Activated CD4-positive, alpha-beta T cell treated with anti-CD3 and anti-CD28 coated beads, Interleukin-2, amount 10 ng/mL, durations not matched to agents 24 days and 14 days (primary cell): ENCODE results near the gene C9orf78. TPM values are rescaled to one million over a fixed set of nuclear protein-coding genes. Genes with fewer than 3 reads are reported as not detected.
A peak's percentile ranks its signal among the peaks of the same experiment; 100 is the strongest.

Experiments
- DNase-seq: peaks from one replicate; pipeline ENCODE4 v3.0.0; 2022
- H3K27ac Mint-ChIP-seq: one replicate; pipeline ENCODE4 v1.8.0; 2022; ENCODE audit warnings: mild to moderate bottlenecking, mixed read lengths
- H3K27me3 Mint-ChIP-seq: one replicate; pipeline ENCODE4 v1.8.0; 2022; ENCODE audit warnings: mixed read lengths
- H3K36me3 Mint-ChIP-seq: one replicate; pipeline ENCODE4 v1.8.0; 2022; ENCODE audit warnings: low read depth, mild to moderate bottlenecking, mixed read lengths
- H3K4me1 Mint-ChIP-seq: one replicate; pipeline ENCODE4 v1.8.0; 2021; ENCODE audit warnings: mixed read lengths
- H3K4me3 Mint-ChIP-seq: one replicate; pipeline ENCODE4 v1.8.0; 2022; ENCODE audit warnings: mild to moderate bottlenecking, moderate library complexity, mixed read lengths
- H3K9me3 Mint-ChIP-seq: one replicate; pipeline ENCODE4 v1.8.0; 2021; ENCODE audit warnings: mixed read lengths
- intact Hi-C: fragments of 100-400 bp; cut with micrococcal nuclease; formaldehyde crosslinking; loops from one replicate; pipeline ENCODE4 v1.15.1; 2023
- total RNA-seq: library from RNA; stranded (reverse); gene quantifications from 2 replicates; pipeline ENCODE4 v1.2.3, GENCODE V29; 2022

The C9orf78 gene
- total RNA-seq, 1 donor from 2014 or later = 59.9 TPM

DNA sequence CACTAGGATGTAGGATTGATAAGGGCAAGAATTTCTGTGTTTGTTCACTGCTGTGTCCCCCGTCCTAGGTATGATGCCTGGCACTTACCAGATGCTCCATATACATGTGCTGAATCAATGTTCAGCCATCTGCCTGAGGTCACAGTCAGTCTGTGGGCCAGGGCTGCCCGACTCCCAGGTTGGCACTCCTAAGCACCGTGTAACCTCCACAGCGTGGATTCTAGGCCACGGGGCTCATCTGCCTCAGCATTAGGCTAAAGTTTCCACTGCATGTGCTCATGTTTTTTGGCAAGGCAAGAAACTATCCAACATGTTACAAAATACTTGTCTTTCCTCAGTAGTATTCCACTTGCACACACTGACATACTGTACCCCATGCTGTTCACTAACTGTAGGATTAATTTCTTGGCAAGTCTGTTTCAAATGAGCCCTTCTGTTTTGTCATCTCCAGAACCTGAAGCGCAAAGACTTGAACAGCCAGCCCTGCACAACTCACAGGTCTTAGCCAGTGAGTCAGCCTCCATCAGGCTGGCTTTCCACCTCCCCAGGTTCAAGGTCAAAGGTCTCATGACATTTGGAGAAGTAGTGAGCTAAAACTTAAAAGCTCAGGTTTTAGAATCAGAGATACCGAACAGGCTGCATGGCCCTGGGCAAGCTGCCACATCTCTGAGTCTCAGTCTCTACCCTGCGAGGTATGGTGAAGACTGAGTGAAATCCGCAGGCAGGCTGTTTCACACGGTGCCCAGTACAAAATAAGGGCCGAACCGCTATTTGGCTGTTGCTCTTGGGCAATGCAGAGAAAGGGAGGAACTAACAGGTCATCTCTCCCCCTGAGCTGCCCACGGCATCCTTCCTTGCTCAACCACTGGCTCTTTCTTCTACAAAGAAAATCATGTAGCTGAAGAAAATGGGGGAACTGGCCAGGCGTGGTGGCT is 18.3 kb downstream of the C9orf78 start:
- Mint-ChIP-seq H3K27me3 (no peaks in the 10 kb centered on the region), H3K9me3 (no peaks in the 10 kb centered on the region), H3K27ac (no peak overlapping the region), H3K36me3 (peaks cover 70% of the 10 kb centered on the region), H3K4me3 (no peak overlapping the region), H3K4me1 (peaks cover 9% of the 10 kb centered on the region)
- no peak for DNase-seq
- intact Hi-C loops = no loop called here

DNA sequence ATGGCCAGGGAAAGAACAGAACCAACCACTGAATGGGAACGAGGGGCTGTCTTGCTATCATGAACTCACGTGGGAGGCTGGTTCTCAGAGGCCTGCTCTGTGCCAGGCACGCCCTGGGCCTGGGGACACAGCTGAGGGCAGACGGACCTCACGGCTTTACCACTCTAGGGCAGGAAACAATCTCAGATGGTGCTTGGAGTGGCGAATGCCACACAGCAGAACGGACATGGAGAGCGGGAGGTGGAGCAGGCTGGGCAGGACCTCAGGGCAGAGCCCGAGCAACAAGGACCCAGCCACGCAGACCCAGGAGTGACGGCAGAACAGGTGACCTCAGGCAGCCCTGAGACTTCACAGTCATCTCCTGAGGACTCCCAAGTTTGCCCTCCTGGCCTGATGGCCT is 19.8 kb downstream of the C9orf78 start:
- Mint-ChIP-seq H3K27me3 (no peaks in the 10 kb centered on the region), H3K9me3 (no peaks in the 10 kb centered on the region), H3K4me3 (no peak overlapping the region), H3K27ac (no peak overlapping the region), H3K36me3 (peaks cover 76% of the 10 kb centered on the region), H3K4me1 (peaks cover 8% of the 10 kb centered on the region)
- intact Hi-C loops = no loop called here
- no peak for DNase-seq

DNA sequence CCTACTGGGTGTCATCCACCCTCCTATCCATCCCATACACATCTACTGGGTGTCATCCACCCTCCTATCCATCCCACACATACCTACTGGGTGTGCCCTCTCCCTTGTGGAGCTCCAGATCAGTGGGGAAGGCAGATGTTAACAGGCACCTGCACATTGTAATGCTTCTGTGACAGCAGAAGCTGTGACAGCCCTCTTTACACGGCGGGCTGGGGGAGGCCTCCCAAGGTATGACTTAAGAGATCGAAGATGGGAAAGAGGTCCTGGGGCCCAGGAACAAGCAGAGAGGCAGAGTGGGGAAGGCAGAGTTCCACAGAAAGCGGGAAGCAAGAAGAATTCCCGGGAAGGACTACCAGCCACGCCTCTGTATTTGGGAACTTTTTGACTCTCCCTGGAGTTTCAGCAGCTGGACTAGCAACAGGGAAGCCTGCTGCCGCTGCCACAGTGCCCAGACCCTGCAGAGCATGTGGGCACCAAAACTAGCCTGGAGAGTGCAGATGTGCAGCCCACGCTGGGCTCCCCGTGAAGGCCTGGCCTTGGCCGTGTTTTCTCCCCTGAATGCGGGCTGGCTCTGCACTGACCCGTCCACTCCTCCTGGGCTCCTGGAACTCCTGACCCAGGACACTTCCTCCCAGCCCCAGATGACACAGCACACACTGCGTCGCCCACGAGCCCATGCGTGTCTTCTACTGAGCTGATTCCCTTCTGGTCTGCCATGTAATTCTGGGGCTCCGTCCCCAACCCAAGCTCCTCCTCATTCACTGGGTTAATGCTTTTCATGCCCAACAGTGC is 20.4 kb downstream of the C9orf78 start:
- Mint-ChIP-seq H3K9me3 (no peaks in the 10 kb centered on the region), H3K27me3 (no peaks in the 10 kb centered on the region), H3K4me1 (peaks cover 6% of the 10 kb centered on the region), H3K27ac (no peak overlapping the region), H3K4me3 (no peak overlapping the region), H3K36me3 (peaks cover 78% of the 10 kb centered on the region)
- intact Hi-C loops = no loop called here
- DNase-seq = no peak

DNA sequence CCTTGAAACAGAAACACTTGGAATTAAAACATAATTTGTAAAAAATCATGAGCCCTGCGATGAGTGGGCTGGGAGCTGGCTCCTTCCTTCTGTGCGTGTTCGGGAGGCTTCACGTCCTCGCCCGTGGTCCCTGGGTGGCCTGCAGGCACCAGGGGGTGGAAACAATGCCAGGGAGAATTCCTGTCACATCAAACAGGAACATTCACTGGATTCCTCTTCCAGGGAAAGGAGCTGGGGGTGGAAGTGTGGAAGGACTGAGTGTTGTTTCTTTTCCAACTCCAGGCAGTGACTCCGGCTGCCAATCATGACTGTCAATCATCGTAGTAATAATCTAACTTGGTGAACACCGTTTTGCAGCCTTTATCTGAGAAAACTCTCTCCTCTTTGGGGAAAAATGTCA is 21.4 kb downstream of the C9orf78 start:
- no peak overlapping the region for H3K4me3 Mint-ChIP-seq
- H3K27me3 Mint-ChIP-seq = no peaks in the 10 kb centered on the region
- H3K4me1 Mint-ChIP-seq = peaks cover 4% of the 10 kb centered on the region
- H3K27ac Mint-ChIP-seq = no peak overlapping the region
- intact Hi-C loops = no loop called here
- DNase-seq = no peak
- peaks cover 82% of the 10 kb centered on the region for H3K36me3 Mint-ChIP-seq
- H3K9me3 Mint-ChIP-seq = no peaks in the 10 kb centered on the region

DNA sequence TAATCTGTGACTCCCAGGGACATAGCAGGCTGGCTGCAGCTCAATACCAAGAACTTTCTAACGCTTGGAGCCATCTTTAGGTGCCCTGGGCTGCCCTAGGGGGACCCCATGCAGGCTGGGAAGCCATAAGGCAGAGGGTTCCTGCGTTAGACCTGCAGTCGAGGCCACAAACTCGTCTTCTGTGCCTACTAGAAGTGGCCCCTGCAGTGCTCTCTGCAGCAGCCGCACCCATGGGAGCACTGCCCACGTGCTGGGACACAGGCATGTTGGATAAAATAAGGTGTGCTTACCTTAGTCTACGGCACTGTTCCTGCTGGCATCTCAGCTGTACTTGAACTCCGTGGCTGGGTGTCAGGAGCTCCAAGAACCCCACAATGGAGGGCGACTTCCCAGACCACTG is 22.7 kb downstream of the C9orf78 start:
- DNase-seq = no peak
- H3K36me3 Mint-ChIP-seq = peaks cover 77% of the 10 kb centered on the region
- intact Hi-C loops = no loop called here
- no peak overlapping the region for H3K4me3 Mint-ChIP-seq
- H3K4me1 Mint-ChIP-seq = peaks cover 4% of the 10 kb centered on the region
- H3K27ac Mint-ChIP-seq = no peak overlapping the region
- H3K9me3 Mint-ChIP-seq = no peaks in the 10 kb centered on the region
- no peaks in the 10 kb centered on the region for H3K27me3 Mint-ChIP-seq

DNA sequence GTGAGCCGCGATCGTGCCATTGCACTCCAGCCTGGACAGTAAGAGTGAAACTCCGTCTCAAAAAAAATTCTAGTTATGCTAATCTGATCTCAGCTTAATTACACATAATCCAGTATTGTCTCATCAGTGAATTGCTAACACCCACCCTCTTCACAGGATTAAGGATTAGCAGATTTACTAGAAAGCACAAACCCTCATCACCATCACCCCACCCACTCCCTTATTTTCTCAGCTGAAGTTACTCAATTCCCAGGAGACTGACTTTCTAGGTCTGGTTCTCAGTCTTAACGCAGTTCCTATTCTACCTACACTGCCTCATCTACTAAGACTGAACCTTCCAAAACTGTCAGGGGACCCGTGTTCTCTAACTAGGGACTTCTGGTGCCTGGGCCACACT is 23.1 kb downstream of the C9orf78 start:
- Mint-ChIP-seq H3K9me3 (no peaks in the 10 kb centered on the region), H3K27me3 (no peaks in the 10 kb centered on the region), H3K36me3 (peaks cover 77% of the 10 kb centered on the region), H3K4me1 (peaks cover 4% of the 10 kb centered on the region), H3K4me3 (no peak overlapping the region), H3K27ac (no peak overlapping the region)
- intact Hi-C loops = no loop called here
- no peak for DNase-seq

DNA sequence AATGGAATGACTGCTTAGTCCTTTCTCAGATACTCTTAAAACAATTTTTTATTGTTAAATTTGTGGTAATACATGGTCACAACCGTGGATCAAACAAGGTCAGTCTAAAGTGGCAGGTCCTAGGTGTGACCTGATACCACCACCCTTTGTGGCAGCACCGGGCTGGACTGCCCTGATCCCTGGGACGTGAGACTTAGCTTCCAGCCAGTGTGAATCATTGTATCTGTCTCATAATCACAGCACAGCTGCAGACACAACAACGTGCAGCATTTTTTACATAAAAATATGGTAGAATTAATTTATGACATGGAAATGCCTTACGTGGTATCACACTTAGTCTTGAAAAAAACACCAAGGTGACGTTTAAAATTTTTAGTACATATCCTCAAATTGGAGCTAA is 24.3 kb downstream of the C9orf78 start:
- DNase-seq = no peak
- Mint-ChIP-seq H3K9me3 (no peaks in the 10 kb centered on the region), H3K4me1 (peaks cover 11% of the 10 kb centered on the region), H3K4me3 (no peak overlapping the region), H3K27ac (no peak overlapping the region), H3K27me3 (no peaks in the 10 kb centered on the region), H3K36me3 (peaks cover 75% of the 10 kb centered on the region)
- intact Hi-C loops = no loop called here

DNA sequence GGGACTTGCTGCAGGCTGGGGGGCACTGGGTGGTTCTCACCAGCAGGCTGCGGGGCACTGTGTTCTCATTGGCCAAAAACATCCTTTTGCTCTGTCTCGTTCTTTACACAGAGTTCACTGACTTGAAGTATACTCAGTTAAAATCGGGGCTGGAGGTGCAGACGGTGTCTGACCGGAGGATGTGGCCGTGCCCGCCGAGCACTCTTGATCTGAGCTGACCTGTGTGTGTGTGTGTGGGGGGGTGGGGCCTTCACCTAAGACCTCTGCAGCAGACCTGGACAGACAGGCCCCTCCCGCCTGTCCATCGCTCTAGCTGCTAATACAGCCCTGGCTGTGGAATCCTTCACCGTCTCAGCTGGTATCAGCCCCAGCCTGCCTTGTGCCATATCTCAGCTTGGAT is 25.0 kb downstream of the C9orf78 start:
- H3K4me3 Mint-ChIP-seq = no peak overlapping the region
- H3K27me3 Mint-ChIP-seq = no peaks in the 10 kb centered on the region
- intact Hi-C loops = no loop called here
- DNase-seq = no peak
- peaks cover 15% of the 10 kb centered on the region for H3K4me1 Mint-ChIP-seq
- no peak overlapping the region for H3K27ac Mint-ChIP-seq
- no peaks in the 10 kb centered on the region for H3K9me3 Mint-ChIP-seq
- peaks cover 72% of the 10 kb centered on the region for H3K36me3 Mint-ChIP-seq

DNA sequence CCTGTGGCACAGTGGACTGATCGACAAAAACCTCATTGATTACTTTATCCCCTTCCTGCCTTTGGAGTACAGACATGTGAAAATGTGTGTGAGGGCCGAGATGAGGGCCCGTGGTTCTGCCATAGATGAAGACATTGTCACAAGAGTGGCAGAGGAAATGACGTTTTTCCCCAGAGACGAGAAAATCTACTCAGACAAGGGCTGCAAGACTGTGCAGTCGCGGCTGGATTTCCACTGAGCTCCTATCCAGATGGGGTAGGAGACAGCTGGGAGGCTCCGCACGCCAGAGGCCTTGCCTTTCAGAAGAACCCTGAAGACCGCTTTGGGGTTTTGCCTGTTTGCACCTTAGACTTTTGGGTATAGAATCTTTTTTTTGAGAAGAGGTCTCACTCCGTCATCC is 25.7 kb downstream of the C9orf78 start:
- Mint-ChIP-seq H3K4me1 (peaks cover 16% of the 10 kb centered on the region), H3K27ac (no peak overlapping the region), H3K27me3 (no peaks in the 10 kb centered on the region), H3K9me3 (no peaks in the 10 kb centered on the region), H3K36me3 (peaks cover 69% of the 10 kb centered on the region), H3K4me3 (no peak overlapping the region)
- intact Hi-C loops = no loop called here
- DNase-seq = no peak

DNA sequence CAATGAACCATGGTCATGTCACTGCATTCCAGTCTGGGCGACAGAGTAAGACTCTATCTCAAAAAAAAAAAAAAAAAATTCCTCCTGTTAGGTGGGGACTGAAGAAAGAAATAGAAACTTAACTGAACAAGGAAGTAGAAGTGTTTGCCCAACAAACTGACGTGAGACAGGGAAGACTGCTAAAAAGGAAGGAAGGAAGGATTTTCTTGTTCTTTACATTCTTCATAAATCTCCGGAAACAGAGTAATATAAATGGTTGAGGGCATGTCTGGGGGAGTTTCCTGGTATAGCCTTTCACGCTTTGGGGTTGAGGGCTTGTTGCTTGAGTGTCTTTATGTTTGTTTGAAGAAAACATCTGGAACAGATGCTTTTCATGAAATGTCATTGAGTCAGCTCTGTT is 29.0 kb downstream of the C9orf78 start:
- Mint-ChIP-seq H3K27ac (peak overlapping the region; percentile 22), H3K36me3 (peaks cover 51% of the 10 kb centered on the region), H3K4me1 (peaks cover 20% of the 10 kb centered on the region), H3K9me3 (no peaks in the 10 kb centered on the region), H3K4me3 (peak overlapping the region; percentile 8), H3K27me3 (no peaks in the 10 kb centered on the region)
- intact Hi-C loops = no loop called here
- no peak for DNase-seq

DNA sequence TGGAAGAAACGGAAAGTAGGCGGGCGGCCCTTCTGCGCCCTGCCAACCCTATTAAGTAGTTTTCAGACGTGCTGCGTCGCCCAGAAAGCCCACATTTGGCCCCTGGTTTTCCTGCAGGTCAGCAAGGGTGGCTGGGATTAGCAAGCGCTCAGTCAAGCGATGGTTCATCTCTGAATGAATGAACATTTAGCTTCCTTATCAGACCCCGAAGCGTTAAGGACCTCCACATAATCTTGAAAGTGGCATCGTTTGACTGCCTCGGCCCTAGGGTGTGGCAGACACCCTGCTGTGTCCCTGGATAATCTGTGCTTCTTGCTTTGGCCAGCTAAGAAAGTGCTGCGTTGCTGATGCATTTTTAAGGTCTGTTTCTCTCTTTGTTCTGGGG is 31.4 kb downstream of the C9orf78 start:
- peak overlapping the region; percentile 52 for H3K27ac Mint-ChIP-seq
- H3K4me1 Mint-ChIP-seq = peaks cover 20% of the 10 kb centered on the region
- no peaks in the 10 kb centered on the region for H3K9me3 Mint-ChIP-seq
- intact Hi-C loops = loop anchor here (1.0 kb wide), 1 partner anchor 21 kb away; the partner anchor contains the start of gene TOR1A
- H3K36me3 Mint-ChIP-seq = peaks cover 29% of the 10 kb centered on the region
- H3K4me3 Mint-ChIP-seq = peak overlapping the region; percentile 94
- no peaks in the 10 kb centered on the region for H3K27me3 Mint-ChIP-seq
- DNase-seq = no peak

DNA sequence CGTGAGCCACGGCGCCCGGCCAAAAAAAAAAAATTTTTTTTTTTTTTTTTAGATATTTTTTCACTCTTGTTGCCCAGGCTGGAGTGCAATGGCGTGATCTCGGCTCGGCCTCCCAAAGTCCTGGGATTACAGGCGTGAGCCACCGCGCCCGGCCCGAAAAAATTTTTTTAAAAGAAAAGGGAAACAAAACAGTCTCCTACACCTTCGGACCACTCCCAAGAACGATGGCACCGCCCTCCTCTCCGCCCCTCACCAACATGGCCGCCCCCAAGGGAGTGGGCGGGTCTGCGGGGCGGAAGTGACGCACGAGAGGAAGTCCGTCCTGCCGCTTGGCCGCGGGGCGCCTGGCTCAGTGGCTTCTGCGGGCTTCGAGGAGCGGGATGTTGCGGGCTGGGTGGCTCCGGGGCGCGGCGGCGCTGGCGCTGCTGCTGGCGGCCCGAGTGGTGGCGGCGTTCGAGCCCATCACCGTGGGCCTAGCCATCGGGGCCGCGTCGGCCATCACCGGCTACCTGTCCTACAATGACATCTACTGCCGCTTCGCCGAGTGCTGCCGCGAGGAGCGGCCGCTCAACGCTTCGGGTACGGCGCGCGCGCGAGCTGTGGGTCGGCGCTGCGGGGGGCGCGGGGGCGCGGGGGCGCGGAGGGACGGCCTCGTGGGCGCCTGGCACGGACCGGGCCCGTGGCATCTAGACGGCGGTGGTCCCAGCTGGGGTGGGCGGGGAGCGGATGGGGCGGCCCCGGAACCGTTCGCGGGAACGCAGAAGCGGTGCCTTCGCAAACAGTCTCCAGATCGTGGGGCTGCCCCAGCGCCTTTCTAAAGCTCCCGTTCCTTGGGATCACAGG is 32.0 kb downstream of the C9orf78 start, which contains the start of gene TOR1B:
TSS of gene TOR1B (plus strand) at position 352 of the 843 bp plus-strand sequence. CDS start at position 381, 29 bp downstream.
- H3K27me3 Mint-ChIP-seq = no peaks in the 10 kb centered on the region
- peaks cover 20% of the 10 kb centered on the region for H3K4me1 Mint-ChIP-seq
- intact Hi-C loops = loop anchor here (1.0 kb wide), 1 partner anchor 21 kb away; the partner anchor contains the start of gene TOR1A
- H3K27ac Mint-ChIP-seq = peak within 1 kb of the TSS; percentile 91
- H3K36me3 Mint-ChIP-seq = peaks cover 25% of the 10 kb centered on the region
- H3K9me3 Mint-ChIP-seq = no peaks in the 10 kb centered on the region
- peak within 1 kb of the TSS; percentile 94 for H3K4me3 Mint-ChIP-seq
- DNase-seq = peak; percentile 99

DNA sequence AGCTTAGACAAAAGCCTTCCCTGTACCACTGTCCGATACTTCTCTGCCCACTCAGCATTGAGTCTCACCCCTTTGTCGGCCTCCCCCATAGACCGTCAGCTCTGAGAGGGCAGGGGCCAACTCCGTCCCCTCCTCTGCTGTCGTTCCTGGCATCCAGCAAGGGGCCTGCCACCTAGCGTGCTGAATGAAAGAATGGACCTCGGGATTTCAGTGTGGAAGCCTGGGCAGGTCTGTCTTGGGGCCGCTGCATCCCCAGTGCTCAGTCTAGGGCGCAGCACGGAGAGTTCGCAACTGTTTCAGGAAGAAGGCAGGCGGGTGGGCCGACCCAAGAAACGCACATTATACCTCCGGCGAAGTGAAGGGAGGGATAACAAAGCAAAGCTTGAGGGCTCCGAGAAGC is 33.6 kb downstream of the C9orf78 start:
- Mint-ChIP-seq H3K4me1 (peaks cover 20% of the 10 kb centered on the region), H3K27me3 (no peaks in the 10 kb centered on the region), H3K9me3 (no peaks in the 10 kb centered on the region), H3K36me3 (peaks cover 16% of the 10 kb centered on the region), H3K4me3 (peak overlapping the region; percentile 62), H3K27ac (peak overlapping the region; percentile 7)
- intact Hi-C loops = no loop called here
- DNase-seq = no peak
